Measurements from ENCODE around the gene CHRNA5.
A peak's percentile ranks its signal among the peaks of the same experiment; 100 is the strongest.
"Not testable (repeated sequence)": the region's sequence is repeated elsewhere in the genome, so short reads cannot be mapped to it uniquely, and the experiment has no call there.

Gene CHRNA5

GRCh38 chr15:78550815-78551214 lies 14.5 kb upstream of the CHRNA5 start:
- no peak for TF ChIP-seq CTCF (IDR thresholded peaks at IDR 0.05; ENCODE audit: low read depth, low read length)
- H3K4me3 ChIP-seq (ENCODE audit: low read depth, low read length): no peak overlapping the region

GRCh38 chr15:78551902-78552301 lies 13.4 kb upstream of the CHRNA5 start:
- no peak for TF ChIP-seq CTCF (IDR thresholded peaks at IDR 0.05; ENCODE audit: low read depth, low read length)
- H3K4me3 ChIP-seq (ENCODE audit: low read depth, low read length): no peak overlapping the region

DNA sequence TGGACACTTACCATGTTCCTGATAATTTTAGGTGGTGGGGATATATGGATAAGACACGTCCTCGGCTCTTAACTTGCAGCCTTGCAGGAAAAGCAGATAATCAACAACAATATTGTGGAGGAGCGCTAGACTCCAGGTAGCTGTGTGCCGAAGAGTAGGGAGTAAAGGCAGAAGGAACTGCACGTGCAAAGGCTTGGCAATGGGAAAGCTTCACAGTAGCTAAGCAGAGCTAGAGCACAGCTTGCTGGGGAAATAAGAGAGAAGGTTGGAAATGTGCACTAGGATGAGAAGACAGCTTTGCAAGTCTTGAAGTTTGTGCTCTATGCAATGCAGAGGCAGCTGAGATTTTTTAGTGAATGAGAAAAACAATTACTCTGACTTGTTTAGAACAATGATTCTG lies 12.7 kb upstream of the CHRNA5 start:
- no peak for TF ChIP-seq CTCF (IDR thresholded peaks at IDR 0.05; ENCODE audit: low read depth, low read length)
- no peak overlapping the region for H3K4me3 ChIP-seq (ENCODE audit: low read depth, low read length)

GRCh38 chr15:78560201-78560600 lies 5.1 kb upstream of the CHRNA5 start:
- not testable (repeated sequence) for H3K4me3 ChIP-seq (ENCODE audit: low read depth, low read length)

- TF ChIP-seq CTCF (IDR thresholded peaks at IDR 0.05; ENCODE audit: low read depth, low read length): no peak
- H3K4me3 ChIP-seq (ENCODE audit: low read depth, low read length): no peak overlapping the region
Observed at GRCh38 chr15:78561490-78561889, 3.8 kb upstream of the CHRNA5 start.

GRCh38 chr15:78563092-78563491 lies 2.2 kb upstream of the CHRNA5 start:
- no peak for TF ChIP-seq CTCF (IDR thresholded peaks at IDR 0.05; ENCODE audit: low read depth, low read length)
- H3K4me3 ChIP-seq (ENCODE audit: low read depth, low read length): no peak overlapping the region

- H3K4me3 ChIP-seq (ENCODE audit: low read depth, low read length): peak overlapping the region; percentile 56
- TF ChIP-seq CTCF (IDR thresholded peaks at IDR 0.05; ENCODE audit: low read depth, low read length): no peak
Observed at GRCh38 chr15:78564743-78565096, 600 bp upstream of the CHRNA5 start.

DNA sequence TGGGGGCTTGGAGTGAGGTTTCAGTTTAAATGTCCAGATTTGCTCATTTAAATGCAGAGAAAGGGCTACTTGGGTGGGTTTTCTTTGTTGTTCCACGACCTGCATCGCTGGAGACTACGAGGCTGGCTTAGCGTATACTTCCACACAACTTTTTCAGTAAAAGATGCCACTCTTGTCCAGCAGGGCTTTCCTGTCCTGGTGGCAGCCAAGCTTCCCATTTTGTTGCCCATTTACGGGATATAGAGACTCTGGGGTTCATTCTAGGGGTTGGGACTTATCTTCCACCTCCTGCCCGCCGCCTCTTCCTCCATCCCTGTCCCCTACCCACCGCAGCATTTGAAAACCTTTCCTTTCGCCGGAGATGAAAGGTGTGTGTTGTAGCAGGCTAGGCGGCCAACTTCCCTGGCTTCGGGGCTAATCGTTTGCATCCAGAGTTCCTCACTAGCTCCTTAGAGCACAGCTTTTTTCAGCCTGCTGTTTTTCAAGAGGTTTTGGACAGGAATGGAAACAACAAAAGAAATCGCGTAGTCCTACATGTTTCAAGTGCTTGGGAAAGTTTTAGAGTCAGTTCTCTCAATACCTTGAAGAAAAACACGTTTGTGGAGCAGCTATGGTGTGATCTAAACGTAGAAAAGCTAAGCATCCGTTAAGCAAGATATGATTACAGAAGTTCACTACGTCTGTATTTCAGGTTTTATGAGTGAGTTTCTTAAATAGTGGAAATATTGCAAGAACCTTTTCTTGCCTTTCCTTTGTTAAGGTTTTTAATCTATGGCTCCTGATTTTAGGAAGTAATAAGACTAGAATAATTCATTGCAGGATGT lies 843 bp downstream of the CHRNA5 start:
- peak overlapping the region; percentile 56 for H3K4me3 ChIP-seq (ENCODE audit: low read depth, low read length)
- no peak for TF ChIP-seq CTCF (IDR thresholded peaks at IDR 0.05; ENCODE audit: low read depth, low read length)

Data from WI38 (cell line).